IMR-90 (cell line): ENCODE data around the gene GPAT3. TPM values are rescaled to one million over a fixed set of nuclear protein-coding genes. Genes with fewer than 3 reads are reported as not detected.
A peak's percentile ranks its signal among the peaks of the same experiment; 100 is the strongest.

Experiments
- ATAC-seq: fragments of 200-7000 bp; cut with Tn5 transposase; 2 replicates; pipeline ENCODE4 v1.9.1; 2020; ENCODE audit warnings: low read depth, mild to moderate bottlenecking, moderate library complexity
- BruUV-seq: library from RNA; stranded (reverse); fragments of 400-500 nt; replicated peaks from 2 replicates; lab custom pipeline; 2021; lab: Mats Ljungman, UMichigan
- CTCF ChIA-PET: fragments of 300-600 bp; formaldehyde crosslinking; extraction: SDS; loops from one replicate; lab custom pipeline; 2021; ENCODE audit warnings: antibody characterized with exemption; lab: Yijun Ruan, JAX
- POLR2A ChIA-PET: fragments of 300-600 bp; sonication (Branson Sonifier 250); formaldehyde crosslinking; loops from one replicate; lab custom pipeline; 2022; ENCODE audit warnings: antibody characterized with exemption; ENCODE audit not compliant: unreplicated experiment; lab: Charles Lee
- DNase-seq: peaks from one replicate; pipeline ENCODE4 v3.0.0; 2013
- H2AFZ ChIP-seq: replicated peaks from 2 replicates; pipeline ENCODE3; 2013; ENCODE audit warnings: low read length, mild to moderate bottlenecking; ENCODE audit not compliant: poor library complexity
- H2AK5ac ChIP-seq: 2 replicates; pipeline ENCODE4 v1.6.1; 2013; ENCODE audit warnings: low read depth, low read length, inconsistent platforms
- H2AK9ac ChIP-seq: replicated peaks from 2 replicates; pipeline ENCODE3; 2013; ENCODE audit warnings: mild to moderate bottlenecking, low read depth, low read length, moderate library complexity; ENCODE audit not compliant: poor library complexity
- H2BK120ac ChIP-seq: 2 replicates; pipeline ENCODE4 v1.6.1; 2013; ENCODE audit warnings: low read depth, low read length, inconsistent platforms
- H2BK15ac ChIP-seq: 3 replicates; pipeline ENCODE4 v1.6.1; 2013; ENCODE audit warnings: low read depth, low read length, inconsistent platforms
- H2BK20ac ChIP-seq: 2 replicates; pipeline ENCODE4 v1.6.1; 2013; ENCODE audit warnings: low read depth, mild to moderate bottlenecking, inconsistent platforms, low read length, moderate library complexity
- H2BK5ac ChIP-seq: 2 replicates; pipeline ENCODE4 v1.6.1; 2013; ENCODE audit warnings: mild to moderate bottlenecking, low read depth, low read length, inconsistent platforms; ENCODE audit not compliant: poor library complexity, severe bottlenecking
- H3K14ac ChIP-seq: replicated peaks from 2 replicates; pipeline ENCODE4 v1.6.1; 2013; ENCODE audit warnings: low read depth, low read length, inconsistent platforms
- H3K18ac ChIP-seq: 2 replicates; pipeline ENCODE4 v1.6.1; 2013; ENCODE audit warnings: low read depth, low read length, control low read depth
- H3K23ac ChIP-seq: 2 replicates; pipeline ENCODE4 v1.6.1; 2013; ENCODE audit warnings: low read depth, low read length, inconsistent platforms
- H3K27ac ChIP-seq: 2 replicates; pipeline ENCODE4 v1.5.1; 2013; ENCODE audit warnings: mild to moderate bottlenecking, control low read depth, low read length; ENCODE audit not compliant: insufficient read depth
- H3K27me3 ChIP-seq: 2 replicates; pipeline ENCODE4 v1.6.1; 2013; ENCODE audit warnings: low read length; ENCODE audit not compliant: control insufficient read depth, insufficient read depth
- H3K36me3 ChIP-seq: 2 replicates; pipeline ENCODE4 v1.6.1; 2013; ENCODE audit warnings: low read length, mixed read lengths; ENCODE audit not compliant: control insufficient read depth, insufficient read depth
- H3K4ac ChIP-seq: 2 replicates; pipeline ENCODE4 v1.6.1; 2013; ENCODE audit warnings: low read depth, low read length, inconsistent platforms
- H3K4me1 ChIP-seq: 2 replicates; pipeline ENCODE4 v1.6.1; 2013; ENCODE audit warnings: low read length, mixed read lengths; ENCODE audit not compliant: control insufficient read depth, insufficient read depth
- H3K4me2 ChIP-seq: 2 replicates; pipeline ENCODE4 v1.6.1; 2013; ENCODE audit warnings: low read depth, mild to moderate bottlenecking, control low read depth, low read length, moderate library complexity
- H3K4me3 ChIP-seq: 2 replicates; pipeline ENCODE4 v1.5.1; 2013; ENCODE audit warnings: low read depth, mild to moderate bottlenecking, control low read depth, low read length, moderate library complexity; ENCODE audit not compliant: insufficient read depth
- H3K56ac ChIP-seq: 2 replicates; pipeline ENCODE4 v1.6.1; 2013; ENCODE audit warnings: low read length, inconsistent platforms; ENCODE audit not compliant: insufficient read depth; ENCODE audit errors: extremely low read depth
- H3K79me1 ChIP-seq, 2 experiments: 2 replicates each; pipeline ENCODE4 v1.6.1; 2013; ENCODE audit warnings: low read length in 2 of 2, inconsistent platforms in 1 of 2, low read depth in 1 of 2
- H3K9ac ChIP-seq: 2 replicates; pipeline ENCODE4 v1.6.1; 2013; ENCODE audit warnings: low read depth, low read length, control low read depth
- H3K9me1 ChIP-seq: 2 replicates; pipeline ENCODE4 v1.6.1; 2013; ENCODE audit warnings: low read length, inconsistent platforms; ENCODE audit not compliant: insufficient read depth
- H3K9me3 ChIP-seq: 2 replicates; pipeline ENCODE4 v1.6.1; 2013; ENCODE audit warnings: low read length; ENCODE audit not compliant: control insufficient read depth, insufficient read depth
- H4K20me1 ChIP-seq: 2 replicates; pipeline ENCODE4 v1.6.1; 2013; ENCODE audit warnings: low read length, inconsistent platforms; ENCODE audit not compliant: insufficient read depth
- H4K5ac ChIP-seq: 2 replicates; pipeline ENCODE4 v1.6.1; 2013; ENCODE audit warnings: mild to moderate bottlenecking, low read depth, low read length, control low read depth
- H4K8ac ChIP-seq, 2 experiments: 2 replicates each; pipeline ENCODE4 v1.6.1; 2013; ENCODE audit warnings: low read depth in 2 of 2, low read length in 2 of 2, control low read depth in 1 of 2, inconsistent platforms in 1 of 2
- H4K91ac ChIP-seq: 2 replicates; pipeline ENCODE4 v1.6.1; 2013; ENCODE audit warnings: low read depth, low read length, inconsistent platforms; ENCODE audit not compliant: insufficient read depth
- CEBPB ChIP-seq: IDR thresholded peaks from 2 replicates; pipeline ENCODE4 v1.6.1; 2012; ENCODE audit warnings: low read depth, low read length, improper control_type of control experiment
- RAD21 ChIP-seq: IDR thresholded peaks from 2 replicates; pipeline ENCODE4 v1.6.1; 2012; ENCODE audit warnings: low read length, improper control_type of control experiment
- WGBS, 2 experiments: methylation state at CpG; one replicate each; pipeline versions ENCODE4 v1.1.5 to v1.1.7; 2013; ENCODE audit warnings: missing lambda C conversion rate in 2 of 2; ENCODE audit not compliant: insufficient read length in 1 of 2; ENCODE audit errors: extremely low coverage in 2 of 2; 5-methylcytosine and 5-hydroxymethylcytosine counted together
- dilution Hi-C: fragments of 300-500 bp; cut with HindIII; formaldehyde crosslinking; loops from one replicate; pipeline ENCODE4 v1.14.3; 2018; ENCODE audit warnings: low sequenced_read_pairs; ENCODE audit not compliant: unreplicated experiment
- in situ Hi-C: fragments of 300-500 bp; cut with MboI; formaldehyde crosslinking; loops from 3 replicates; pipeline ENCODE4 v1.14.3; 2019; ENCODE audit warnings: low sequenced_read_pairs, inconsistent platforms, mixed read lengths
- intact Hi-C: fragments of 100-400 bp; cut with micrococcal nuclease; formaldehyde crosslinking; loops from 2 replicates; pipeline ENCODE4 v1.10.0; 2022
- polyA plus RNA-seq, 3 experiments: library from polyadenylated mRNA; depleted of rRNA; stranded (reverse); fragments of >200 nt; gene quantifications; 2 replicates each; pipeline ENCODE4 v1.2.3, GENCODE V29; 2012; ENCODE audit warnings: low replicate concordance in 1 of 3
- total RNA-seq: library from RNA; depleted of rRNA; stranded (reverse); fragments of >200 nt; gene quantifications from 2 replicates; pipeline ENCODE4 v1.2.3, GENCODE V29; 2012
- TF ChIP-seq, protein P1 (sequence below): fragments of 150-350 bp; IDR thresholded peaks from 2 replicates; pipeline ENCODE4 v1.6.1; 2017; ENCODE audit warnings: mild to moderate bottlenecking, antibody characterized with exemption, low read length, low read depth

Gene GPAT3
- total and polyA plus RNA-seq, 2 of the 4 experiments (the other 2 are of a cell fraction) = 1.3 to 2.9 TPM

DNA sequence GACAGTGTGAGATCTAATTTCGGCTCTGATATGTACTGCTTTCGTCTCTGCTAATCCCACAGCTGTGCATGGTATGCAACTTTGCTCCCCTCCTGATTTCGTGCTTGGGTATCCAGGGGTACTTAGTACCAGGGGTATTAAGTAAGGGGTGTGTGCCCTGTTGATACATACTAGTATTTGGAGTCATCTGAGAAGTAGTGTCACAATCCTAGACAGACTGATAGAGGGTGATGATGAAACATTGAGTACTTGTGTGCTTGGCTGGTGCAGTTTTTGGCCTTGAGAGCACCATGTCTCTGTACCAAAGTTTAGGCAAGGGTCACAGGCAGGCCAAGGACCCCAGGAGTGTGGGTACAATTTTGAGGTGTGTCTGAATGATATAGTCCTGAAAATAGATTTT is 10.9 kb downstream of the GPAT3 start:
- no peak overlapping the region for H3K56ac ChIP-seq
- no peaks in the 10 kb centered on the region for H4K20me1 ChIP-seq
- H3K27me3 ChIP-seq = no peaks in the 10 kb centered on the region
- H3K79me1 ChIP-seq = no peaks in the 10 kb centered on the region
- H4K8ac ChIP-seq = no peak overlapping the region
- H4K91ac ChIP-seq = peak overlapping the region; percentile 34; the same call in 1 of the 2 replicates
- no peak overlapping the region for H4K5ac ChIP-seq
- no peak overlapping the region for H3K27ac ChIP-seq
- no peak overlapping the region for H3K9ac ChIP-seq
- H3K9me3 ChIP-seq = no peaks in the 10 kb centered on the region
- no peak overlapping the region for H2AFZ ChIP-seq
- no peak overlapping the region for H2BK5ac ChIP-seq
- dilution Hi-C loops = no loop called here
- peak overlapping the region; percentile 23; the same call in 1 of the 2 replicates for H3K18ac ChIP-seq
- intact Hi-C loops = no loop called here
- H3K4me1 ChIP-seq = peaks cover 3% of the 10 kb centered on the region
- no peak for ATAC-seq
- no peak overlapping the region for H3K23ac ChIP-seq
- TF ChIP-seq, protein P1, sequence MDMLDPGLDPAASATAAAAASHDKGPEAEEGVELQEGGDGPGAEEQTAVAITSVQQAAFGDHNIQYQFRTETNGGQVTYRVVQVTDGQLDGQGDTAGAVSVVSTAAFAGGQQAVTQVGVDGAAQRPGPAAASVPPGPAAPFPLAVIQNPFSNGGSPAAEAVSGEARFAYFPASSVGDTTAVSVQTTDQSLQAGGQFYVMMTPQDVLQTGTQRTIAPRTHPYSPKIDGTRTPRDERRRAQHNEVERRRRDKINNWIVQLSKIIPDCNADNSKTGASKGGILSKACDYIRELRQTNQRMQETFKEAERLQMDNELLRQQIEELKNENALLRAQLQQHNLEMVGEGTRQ = no peak
- TF ChIP-seq CEBPB = peak; percentile 43; the same call in 1 of the 2 replicates
- TF ChIP-seq RAD21 = no peak
- H3K4me3 ChIP-seq = no peak overlapping the region
- H3K4ac ChIP-seq = no peak overlapping the region; the same call in 1 of the 2 replicates
- H3K4me2 ChIP-seq = no peak overlapping the region
- in situ Hi-C loops = no loop called here
- peaks cover 4% of the 10 kb centered on the region; the same call in 1 of the 2 replicates for H3K9me1 ChIP-seq
- H2AK5ac ChIP-seq = peak overlapping the region; percentile 76; the same call in 1 of the 2 replicates
- H2AK9ac ChIP-seq = no peak overlapping the region
- DNase-seq = no peak
- H3K14ac ChIP-seq = no peak overlapping the region
- H2BK15ac ChIP-seq = peak overlapping the region; percentile 71; the same call in 1 of the 3 replicates
- H2BK120ac ChIP-seq = peak overlapping the region; percentile 40; the same call in 1 of the 2 replicates
- no peaks in the 10 kb centered on the region for H3K36me3 ChIP-seq
- no CpG with 5 or more reads among the region's 3 CpGs for WGBS, 2 experiments
- POLR2A ChIA-PET = interaction anchor here (0.6 kb wide), 1 partner anchor 54 kb away, joined by 16 read pairs; no protein-coding TSS in a partner anchor
- peak overlapping the region; percentile 14; the same call in 1 of the 2 replicates for H2BK20ac ChIP-seq
- no TSS peak for BruUV-seq
- CTCF ChIA-PET = no interaction called here
